Measurements from ENCODE around the gene GPLD1.
A peak's percentile ranks its signal among the peaks of the same experiment; 100 is the strongest.
"Not testable (repeated sequence)": the region's sequence is repeated elsewhere in the genome, so short reads cannot be mapped to it uniquely, and the experiment has no call there.

Gene GPLD1

DNA sequence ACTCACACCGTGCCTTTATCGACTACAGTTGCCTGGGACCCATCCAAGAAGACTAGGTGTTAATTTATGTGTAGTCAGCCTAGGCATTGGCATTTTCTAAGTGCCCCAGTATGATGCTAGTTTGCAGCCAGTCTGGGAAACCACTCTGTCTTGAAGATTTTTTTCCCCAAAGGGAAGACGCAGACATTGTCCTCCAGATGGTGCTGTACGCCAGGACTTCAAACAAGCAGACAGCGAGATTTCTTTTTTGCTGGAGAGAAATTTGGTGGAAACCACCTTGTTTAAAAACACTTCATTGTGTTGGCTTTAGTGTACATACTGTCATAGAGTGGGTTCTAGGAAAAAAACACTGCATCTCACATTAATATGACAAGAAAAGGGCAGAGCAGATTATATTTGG lies 35.4 kb upstream of the GPLD1 start:
- no peak for DNase-seq (ENCODE audit: low spot score)
- Histone ChIP-seq H3K4me3 (no peak overlapping the region), H3K27ac (no peak overlapping the region)
- TF ChIP-seq, protein P1, sequence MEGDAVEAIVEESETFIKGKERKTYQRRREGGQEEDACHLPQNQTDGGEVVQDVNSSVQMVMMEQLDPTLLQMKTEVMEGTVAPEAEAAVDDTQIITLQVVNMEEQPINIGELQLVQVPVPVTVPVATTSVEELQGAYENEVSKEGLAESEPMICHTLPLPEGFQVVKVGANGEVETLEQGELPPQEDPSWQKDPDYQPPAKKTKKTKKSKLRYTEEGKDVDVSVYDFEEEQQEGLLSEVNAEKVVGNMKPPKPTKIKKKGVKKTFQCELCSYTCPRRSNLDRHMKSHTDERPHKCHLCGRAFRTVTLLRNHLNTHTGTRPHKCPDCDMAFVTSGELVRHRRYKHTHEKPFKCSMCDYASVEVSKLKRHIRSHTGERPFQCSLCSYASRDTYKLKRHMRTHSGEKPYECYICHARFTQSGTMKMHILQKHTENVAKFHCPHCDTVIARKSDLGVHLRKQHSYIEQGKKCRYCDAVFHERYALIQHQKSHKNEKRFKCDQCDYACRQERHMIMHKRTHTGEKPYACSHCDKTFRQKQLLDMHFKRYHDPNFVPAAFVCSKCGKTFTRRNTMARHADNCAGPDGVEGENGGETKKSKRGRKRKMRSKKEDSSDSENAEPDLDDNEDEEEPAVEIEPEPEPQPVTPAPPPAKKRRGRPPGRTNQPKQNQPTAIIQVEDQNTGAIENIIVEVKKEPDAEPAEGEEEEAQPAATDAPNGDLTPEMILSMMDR (IDR thresholded peaks at IDR 0.05): no peak

DNA sequence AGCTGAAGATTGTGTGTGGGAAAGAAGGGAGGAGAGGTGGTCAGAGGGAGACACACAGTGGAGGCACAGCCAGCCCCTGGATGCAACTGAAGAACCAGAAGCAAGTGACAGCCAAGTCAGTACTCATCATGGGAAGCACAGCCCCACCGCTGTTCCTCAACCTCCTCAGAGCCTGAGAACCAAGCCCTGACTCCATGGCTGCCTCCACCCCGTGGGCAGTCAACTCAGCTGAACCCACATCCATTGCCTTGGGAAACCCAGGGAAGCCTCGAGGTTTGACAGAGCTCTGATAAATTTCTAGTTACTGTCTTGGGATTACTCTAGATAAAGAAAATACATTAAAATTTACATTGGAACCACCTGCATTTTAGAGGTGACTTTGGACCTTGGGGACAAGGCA lies 35.0 kb upstream of the GPLD1 start:
- no peak overlapping the region for H3K4me3 ChIP-seq
- no peak for DNase-seq (ENCODE audit: low spot score)
- H3K27ac ChIP-seq: no peak overlapping the region
- TF ChIP-seq, protein P1 (IDR thresholded peaks at IDR 0.05): no peak

DNA sequence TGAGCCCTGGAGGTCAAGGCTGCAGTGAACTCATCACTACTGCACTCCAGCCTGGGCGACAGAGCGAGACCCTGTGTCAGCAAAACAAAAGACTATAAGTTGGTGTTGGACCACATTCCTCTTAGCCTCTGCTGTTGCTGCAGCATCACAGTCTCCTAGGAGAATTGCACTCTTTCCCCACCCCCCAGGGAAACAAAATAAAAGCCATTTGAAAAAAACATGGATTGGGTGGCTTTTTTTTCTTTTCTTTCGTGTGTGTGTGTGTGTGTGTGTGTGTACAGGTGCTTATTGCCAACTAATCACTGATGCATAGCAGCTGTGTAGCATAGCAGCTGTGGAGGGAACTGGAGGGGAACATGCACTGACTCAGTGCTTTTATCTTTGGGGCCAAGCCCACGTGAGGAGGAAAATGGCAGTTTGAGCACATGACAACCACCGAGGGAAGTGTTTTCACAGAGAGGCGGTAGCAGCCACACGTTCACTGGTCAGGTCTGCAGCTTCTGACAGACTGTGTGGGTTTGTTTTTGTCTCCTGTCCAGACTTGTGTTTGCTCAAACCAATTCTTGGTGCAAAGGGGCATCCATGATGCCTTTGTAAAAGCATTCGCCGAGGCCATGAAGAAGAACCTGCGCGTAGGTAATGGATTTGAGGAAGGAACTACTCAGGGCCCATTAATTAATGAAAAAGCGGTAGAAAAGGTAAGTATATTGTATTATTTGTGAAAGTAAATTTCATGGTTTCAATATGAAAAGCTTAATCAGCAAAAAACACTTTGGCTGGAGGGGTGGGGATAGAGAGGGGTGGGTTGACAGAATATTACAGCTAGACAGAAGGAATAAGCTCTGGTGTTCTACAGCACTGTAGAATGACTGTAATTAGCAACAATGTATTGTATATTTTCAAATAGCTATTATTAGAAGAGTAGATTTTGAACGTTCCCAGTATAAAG lies 33.1 kb upstream of the GPLD1 start:
- Histone ChIP-seq H3K4me3 (no peak overlapping the region), H3K27ac (no peak overlapping the region)
- TF ChIP-seq, protein P1 (IDR thresholded peaks at IDR 0.05): no peak
- no peak for DNase-seq (ENCODE audit: low spot score)

DNA sequence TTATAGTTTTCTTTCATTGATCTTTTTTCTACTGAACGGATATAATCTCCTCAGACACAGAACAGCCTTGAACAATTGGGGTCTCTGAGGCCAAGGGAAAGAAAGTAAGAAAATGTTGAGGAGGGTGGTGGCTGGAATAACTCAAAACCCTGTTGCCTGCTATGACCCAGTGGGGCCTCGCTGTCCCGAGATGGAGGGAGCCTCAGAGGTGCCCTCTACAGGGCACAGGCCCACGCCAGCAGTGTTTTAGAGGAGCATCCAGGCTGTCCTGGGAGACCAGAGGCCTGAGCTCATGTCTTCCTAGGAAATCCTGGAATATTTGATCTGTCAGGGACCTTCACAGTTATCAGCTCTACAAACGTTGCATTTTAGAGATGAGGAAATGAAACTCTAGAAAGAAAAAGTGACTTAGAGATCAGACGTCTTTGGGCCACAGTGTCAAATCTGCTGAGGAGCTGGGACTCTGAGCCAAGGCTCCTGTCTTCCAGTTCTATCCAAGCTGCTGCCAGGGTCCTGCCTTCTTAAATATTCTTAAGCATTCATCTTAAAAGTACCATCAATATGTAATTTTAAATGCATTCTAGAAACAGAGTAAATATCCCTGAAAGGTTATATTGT lies 31.7 kb upstream of the GPLD1 start:
- no peak overlapping the region for H3K27ac ChIP-seq
- TF ChIP-seq, protein P1 (IDR thresholded peaks at IDR 0.05): peak; percentile 48
- H3K4me3 ChIP-seq: no peak overlapping the region
- DNase-seq (ENCODE audit: low spot score): no peak

DNA sequence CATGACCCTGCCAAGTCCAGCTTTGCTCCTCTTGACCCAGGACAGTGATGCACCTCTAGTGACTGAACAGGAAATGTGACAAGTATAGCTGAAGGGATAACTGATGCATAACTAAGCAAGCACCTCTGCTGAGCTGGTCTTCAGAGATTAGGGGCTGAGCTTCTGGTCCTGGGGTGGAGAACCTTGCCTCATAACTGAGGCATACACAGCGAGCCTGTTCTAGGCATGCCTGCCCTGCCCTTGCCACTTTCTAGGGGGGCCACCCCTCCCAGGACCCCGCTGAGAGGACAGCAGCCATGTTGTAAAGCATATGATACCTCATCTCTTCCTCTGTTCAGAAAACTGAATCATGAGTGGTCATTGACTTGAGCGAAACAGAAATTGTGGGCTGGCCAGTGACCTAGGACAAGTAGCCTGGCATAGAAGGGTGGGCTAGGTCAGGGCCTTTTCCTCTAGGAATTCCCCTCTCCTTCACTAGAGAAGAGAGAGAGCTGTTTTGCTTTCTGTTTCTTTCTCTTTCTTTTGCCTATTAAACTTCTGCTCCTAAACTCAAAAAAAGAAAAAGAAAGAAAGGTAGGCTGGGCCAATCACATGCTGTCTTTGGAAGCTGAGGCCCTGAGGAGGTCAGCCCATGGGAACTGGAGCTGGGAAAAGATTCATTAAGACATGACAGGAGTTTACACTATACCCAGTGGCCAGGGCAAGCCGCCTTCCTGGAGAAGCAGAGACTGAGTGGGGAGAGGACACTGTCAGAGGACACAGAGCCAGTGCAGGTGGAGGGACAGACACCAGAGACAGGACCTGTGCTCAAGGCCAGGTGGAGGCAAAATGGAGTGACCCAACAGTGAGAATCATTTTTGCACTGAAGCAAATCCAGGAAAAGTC lies 28.5 kb upstream of the GPLD1 start:
- no peak for DNase-seq (ENCODE audit: low spot score)
- TF ChIP-seq, protein P1 (IDR thresholded peaks at IDR 0.05): no peak
- H3K4me3 ChIP-seq: no peak overlapping the region
- H3K27ac ChIP-seq: no peak overlapping the region

DNA sequence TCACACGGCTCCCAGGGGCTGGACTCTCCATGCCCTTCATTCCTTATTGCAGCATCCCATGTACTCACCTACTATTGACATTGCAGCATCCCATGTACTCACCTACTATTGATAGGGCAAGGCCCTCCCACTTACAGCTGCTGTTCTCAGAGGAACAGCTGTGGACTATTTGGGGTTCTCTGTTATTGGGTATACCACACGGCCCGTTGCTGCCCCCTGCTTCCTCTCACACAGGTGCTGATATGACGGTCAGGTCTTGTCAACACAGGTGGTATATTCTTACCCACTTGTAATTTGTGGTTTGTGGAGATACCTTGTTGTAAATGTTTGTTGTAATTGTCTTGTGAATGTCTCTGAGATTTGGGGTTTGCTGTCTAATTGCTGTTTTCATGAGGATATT lies 24.2 kb upstream of the GPLD1 start:
- DNase-seq (ENCODE audit: low spot score): no peak
- no peak overlapping the region for H3K4me3 ChIP-seq
- TF ChIP-seq, protein P1 (IDR thresholded peaks at IDR 0.05): no peak
- no peak overlapping the region for H3K27ac ChIP-seq

DNA sequence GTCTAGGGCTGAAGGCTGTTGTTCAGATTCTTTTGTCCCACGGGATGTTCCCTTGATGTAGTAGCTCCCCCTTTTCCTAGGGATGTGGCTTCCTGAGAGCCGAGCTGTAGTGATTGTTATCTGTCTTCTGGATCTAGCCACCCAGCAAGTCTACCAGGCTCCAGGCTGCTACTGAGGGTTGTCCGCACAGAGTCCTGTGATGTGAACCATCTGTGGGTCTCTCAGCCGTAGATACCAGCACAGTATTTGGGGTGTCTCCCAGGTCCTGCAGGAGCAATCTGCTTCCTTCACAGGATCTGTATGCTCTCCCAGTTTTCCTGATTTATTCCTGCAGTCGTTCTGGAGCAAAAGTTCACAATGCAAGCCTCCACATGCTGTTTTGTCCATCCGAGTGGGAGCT lies 22.6 kb upstream of the GPLD1 start:
- H3K4me3 ChIP-seq; DNase-seq (ENCODE audit: low spot score); H3K27ac ChIP-seq: not testable (repeated sequence)
